Keratinocyte (primary cell): ENCODE data around the gene ZNF431. TPM values are rescaled to one million over a fixed set of nuclear protein-coding genes. Genes with fewer than 3 reads are reported as not detected.

Experiments used
- DNase-seq: peaks from one replicate; pipeline ENCODE4 v3.0.0-alpha.2; 2011; ENCODE audit warnings: low read depth, missing footprints, low spot score
- FAIRE-seq: peaks from 2 replicates; lab custom pipeline; 2011; peaks lifted over from hg19 to GRCh38; lab: Jason Lieb, UNC
- H2AFZ ChIP-seq: 2 replicates; pipeline ENCODE4 v1.6.0; 2012; ENCODE audit warnings: low read length, control low read depth, inconsistent platforms; ENCODE audit not compliant: control insufficient read depth
- H3K27ac ChIP-seq: 2 replicates; pipeline ENCODE4 v1.5.1; 2011; ENCODE audit warnings: low read length; ENCODE audit not compliant: control insufficient read depth, insufficient read depth
- H3K27me3 ChIP-seq: 3 replicates; pipeline ENCODE4 v1.6.0; 2011; ENCODE audit warnings: low read length; ENCODE audit not compliant: control insufficient read depth, insufficient read depth; ENCODE audit errors: extremely low read depth
- H3K36me3 ChIP-seq, 2 experiments: 2 replicates in 1 of 2; 3 replicates in 1 of 2; pipeline ENCODE4 v1.5.1; 2011; ENCODE audit warnings: low read length in 2 of 2, mild to moderate bottlenecking in 1 of 2; ENCODE audit not compliant: control insufficient read depth in 2 of 2, insufficient read depth in 2 of 2; ENCODE audit errors: extremely low read depth in 1 of 2
- H3K4me1 ChIP-seq: 3 replicates; pipeline ENCODE4 v1.5.1; 2011; ENCODE audit warnings: low read length; ENCODE audit not compliant: control insufficient read depth, insufficient read depth; ENCODE audit errors: extremely low read depth
- H3K4me2 ChIP-seq: 3 replicates; pipeline ENCODE4 v1.6.0; 2011; ENCODE audit warnings: low read depth, low read length; ENCODE audit not compliant: control insufficient read depth, insufficient read depth; ENCODE audit errors: extremely low read depth
- H3K4me3 ChIP-seq, 3 experiments: fragments of 200-600 bp in 1 of 3; sonication (generic) in 1 of 3; 2 replicates in 2 of 3; 3 replicates in 1 of 3; pipeline ENCODE4 v1.5.1; 2011 to 2016; ENCODE audit warnings: low read length in 3 of 3, mild to moderate bottlenecking in 3 of 3, control low read depth in 2 of 3, inconsistent platforms in 1 of 3, low read depth in 1 of 3, mixed read lengths in 1 of 3, mixed run types in 1 of 3, moderate library complexity in 1 of 3; ENCODE audit not compliant: control insufficient read depth in 2 of 3, insufficient read depth in 2 of 3; ENCODE audit errors: extremely low read depth in 1 of 3
- H3K79me2 ChIP-seq: 2 replicates; pipeline ENCODE4 v1.6.0; 2012; ENCODE audit warnings: low read length; ENCODE audit not compliant: control insufficient read depth, insufficient read depth
- H3K9ac ChIP-seq: 3 replicates; pipeline ENCODE4 v1.6.0; 2011; ENCODE audit warnings: low read length; ENCODE audit not compliant: control insufficient read depth, insufficient read depth; ENCODE audit errors: extremely low read depth
- H3K9me1 ChIP-seq: 3 replicates; pipeline ENCODE4 v1.6.0; 2011; ENCODE audit warnings: low read length; ENCODE audit not compliant: control insufficient read depth, insufficient read depth; ENCODE audit errors: extremely low read depth
- H3K9me3 ChIP-seq: 2 replicates; pipeline ENCODE4 v1.5.1; 2012; ENCODE audit warnings: low read depth, low read length; ENCODE audit not compliant: control insufficient read depth
- H4K20me1 ChIP-seq: 3 replicates; pipeline ENCODE4 v1.6.0; 2011; ENCODE audit warnings: low read length; ENCODE audit not compliant: control insufficient read depth, insufficient read depth; ENCODE audit errors: extremely low read depth
- EZH2 ChIP-seq: IDR thresholded peaks from one replicate; pipeline ENCODE4 v1.6.1; 2012; ENCODE audit warnings: inconsistent platforms, mild to moderate bottlenecking, low read length, moderate library complexity
- dilution Hi-C: fragments of 300-500 bp; cut with MboI; formaldehyde crosslinking; loops from one replicate; pipeline ENCODE4 v1.7.0; 2020; ENCODE audit warnings: low sequenced_read_pairs; ENCODE audit not compliant: extremely low pct_ligation_motif_present
- polyA plus RNA-seq, 5 experiments: library from polyadenylated mRNA; depleted of rRNA in 3 of 5; stranded (reverse) in 3 of 5; stranded (forward) in 1 of 5; unstranded in 1 of 5; fragments of >200 nt; gene quantifications; 1 replicate in 1 of 5; 2 replicates in 3 of 5; 3 replicates in 1 of 5; pipeline versions ENCODE4 v1.2.1 to v1.2.3, GENCODE V29; 2011 to 2012; ENCODE audit warnings: missing spikeins in 2 of 5, low read depth in 1 of 5, low replicate concordance in 1 of 5
- TF ChIP-seq, protein P1 (sequence below), 3 experiments: IDR thresholded peaks in 1 of 3; conservative IDR thresholded peaks in 1 of 3; optimal IDR thresholded peaks in 1 of 3; 2 replicates in 2 of 3; 3 replicates in 1 of 3; pipeline versions ENCODE3 to v1.5.1; 2011; ENCODE audit warnings: low read length in 3 of 3, mild to moderate bottlenecking in 3 of 3, moderate library complexity in 2 of 3, control low read depth in 1 of 3, inconsistent platforms in 1 of 3; ENCODE audit not compliant: insufficient read depth in 2 of 3; ENCODE audit errors: extremely low read depth in 1 of 3

The ZNF431 gene
- polyA plus RNA-seq, 1 donor (not counting 4 experiments of a cell fraction or from before 2014, with no cell fraction given) = 15.7 TPM

DNA sequence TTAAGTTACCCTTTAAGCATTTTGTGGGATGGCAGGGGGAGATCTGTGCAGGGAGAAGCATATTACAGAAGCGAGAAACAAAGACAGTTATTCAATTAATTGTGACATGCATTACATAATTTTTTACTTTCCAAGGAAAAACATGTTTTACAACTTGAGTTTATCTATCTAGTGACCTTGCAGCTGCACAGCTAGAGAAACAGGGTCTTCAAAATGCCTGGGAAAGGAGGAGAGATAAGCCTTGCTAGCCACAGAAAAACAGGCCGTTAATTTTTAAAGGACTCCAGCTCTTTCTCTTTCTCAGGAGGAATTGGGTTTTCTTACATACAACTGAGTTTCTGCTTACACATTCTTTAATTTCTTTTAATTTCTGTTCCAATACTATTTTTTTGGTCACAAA lies 14.8 kb upstream of the ZNF431 start:
- H3K4me2 ChIP-seq = no peak overlapping the region
- H3K79me2 ChIP-seq = no peaks in the 10 kb centered on the region
- no peaks in the 10 kb centered on the region for H3K9me1 ChIP-seq
- H3K9me3 ChIP-seq = no peaks in the 10 kb centered on the region
- H3K27me3 ChIP-seq = no peaks in the 10 kb centered on the region
- H2AFZ ChIP-seq = no peak overlapping the region
- no peak overlapping the region for H3K27ac ChIP-seq
- FAIRE-seq = no peak
- H3K4me3 ChIP-seq = no peak overlapping the region
- H4K20me1 ChIP-seq = no peaks in the 10 kb centered on the region
- H3K36me3 ChIP-seq = no peaks in the 10 kb centered on the region
- DNase-seq = no peak
- dilution Hi-C loops = no loop called here
- no peak for TF ChIP-seq EZH2
- TF ChIP-seq, protein P1, sequence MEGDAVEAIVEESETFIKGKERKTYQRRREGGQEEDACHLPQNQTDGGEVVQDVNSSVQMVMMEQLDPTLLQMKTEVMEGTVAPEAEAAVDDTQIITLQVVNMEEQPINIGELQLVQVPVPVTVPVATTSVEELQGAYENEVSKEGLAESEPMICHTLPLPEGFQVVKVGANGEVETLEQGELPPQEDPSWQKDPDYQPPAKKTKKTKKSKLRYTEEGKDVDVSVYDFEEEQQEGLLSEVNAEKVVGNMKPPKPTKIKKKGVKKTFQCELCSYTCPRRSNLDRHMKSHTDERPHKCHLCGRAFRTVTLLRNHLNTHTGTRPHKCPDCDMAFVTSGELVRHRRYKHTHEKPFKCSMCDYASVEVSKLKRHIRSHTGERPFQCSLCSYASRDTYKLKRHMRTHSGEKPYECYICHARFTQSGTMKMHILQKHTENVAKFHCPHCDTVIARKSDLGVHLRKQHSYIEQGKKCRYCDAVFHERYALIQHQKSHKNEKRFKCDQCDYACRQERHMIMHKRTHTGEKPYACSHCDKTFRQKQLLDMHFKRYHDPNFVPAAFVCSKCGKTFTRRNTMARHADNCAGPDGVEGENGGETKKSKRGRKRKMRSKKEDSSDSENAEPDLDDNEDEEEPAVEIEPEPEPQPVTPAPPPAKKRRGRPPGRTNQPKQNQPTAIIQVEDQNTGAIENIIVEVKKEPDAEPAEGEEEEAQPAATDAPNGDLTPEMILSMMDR (optimal IDR thresholded peaks at IDR 0.05 in 1 of 3, IDR thresholded peaks at IDR 0.05 in 1 of 3, conservative IDR thresholded peaks at IDR 0.05 in 1 of 3; ENCODE audit: extremely low read depth in 1 of 3, insufficient read depth in 2 of 3, low read length in 3 of 3) = no peak
- no peaks in the 10 kb centered on the region for H3K4me1 ChIP-seq
- no peak overlapping the region for H3K9ac ChIP-seq

DNA sequence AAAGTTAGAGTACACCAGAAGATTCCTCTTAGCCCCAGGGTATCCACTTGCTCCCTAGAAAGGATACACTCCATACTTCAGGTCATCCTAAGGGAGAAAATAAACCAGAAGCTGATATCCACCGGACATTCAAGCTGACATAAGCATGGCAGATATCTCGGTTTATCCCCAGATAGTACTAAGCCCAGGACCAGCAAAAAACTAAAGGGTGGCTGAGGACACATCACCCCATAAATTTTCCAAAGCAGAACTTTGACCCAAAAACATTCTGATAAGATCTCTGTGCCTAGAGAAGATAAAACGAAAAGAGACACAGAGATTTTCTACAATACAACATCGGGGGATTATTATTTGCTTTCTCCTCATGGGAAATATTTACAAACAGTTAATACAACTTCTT lies 13.9 kb upstream of the ZNF431 start:
- H3K9ac ChIP-seq = no peak overlapping the region
- H3K9me1 ChIP-seq = no peaks in the 10 kb centered on the region
- H3K27ac ChIP-seq = no peak overlapping the region
- dilution Hi-C loops = no loop called here
- FAIRE-seq (no peak), DNase-seq (no peak)
- H3K4me1 ChIP-seq = no peaks in the 10 kb centered on the region
- no peaks in the 10 kb centered on the region for H3K27me3 ChIP-seq
- no peak overlapping the region for H2AFZ ChIP-seq
- TF ChIP-seq, protein P1 (optimal IDR thresholded peaks at IDR 0.05 in 1 of 3, IDR thresholded peaks at IDR 0.05 in 1 of 3, conservative IDR thresholded peaks at IDR 0.05 in 1 of 3; ENCODE audit: extremely low read depth in 1 of 3, insufficient read depth in 2 of 3, low read length in 3 of 3) = no peak
- TF ChIP-seq EZH2 = no peak
- no peaks in the 10 kb centered on the region for H3K36me3 ChIP-seq
- H3K4me2 ChIP-seq = no peak overlapping the region
- no peak overlapping the region for H3K4me3 ChIP-seq
- H3K79me2 ChIP-seq = no peaks in the 10 kb centered on the region
- no peaks in the 10 kb centered on the region for H4K20me1 ChIP-seq
- no peaks in the 10 kb centered on the region for H3K9me3 ChIP-seq
